Neural crest cell (in vitro differentiated cells): ENCODE results near the gene DDX39A. TPM values are rescaled to one million over a fixed set of nuclear protein-coding genes. Genes with fewer than 3 reads are reported as not detected.

Experiments
- DNase-seq: peaks from one replicate; pipeline ENCODE4 v3.0.0; 2021; ENCODE audit warnings: low read depth, mixed read lengths, low spot score
- H3K27ac Mint-ChIP-seq: one replicate; pipeline ENCODE4 v1.8.0; 2021; ENCODE audit warnings: mild to moderate bottlenecking, mixed read lengths; ENCODE audit not compliant: unreplicated experiment
- H3K27me3 Mint-ChIP-seq: 2 replicates; pipeline ENCODE4 v1.8.0; 2021; ENCODE audit warnings: low read depth, mild to moderate bottlenecking, mixed read lengths
- H3K36me3 Mint-ChIP-seq: 2 replicates; pipeline ENCODE4 v1.8.0; 2021; ENCODE audit warnings: low read depth, mild to moderate bottlenecking, mixed read lengths
- H3K4me1 Mint-ChIP-seq: 2 replicates; pipeline ENCODE4 v1.8.0; 2021; ENCODE audit warnings: mixed read lengths
- H3K4me3 Mint-ChIP-seq: one replicate; pipeline ENCODE4 v1.8.0; 2021; ENCODE audit warnings: mild to moderate bottlenecking, mixed read lengths
- H3K9me3 Mint-ChIP-seq: 2 replicates; pipeline ENCODE4 v1.8.0; 2021; ENCODE audit warnings: mixed read lengths
- total RNA-seq: library from RNA; stranded (reverse); gene quantifications from 2 replicates; pipeline ENCODE4 v1.2.1, GENCODE V29; 2021
- TF ChIP-seq, protein P1 (sequence below): fragments of 200-600 bp; sonication (generic); conservative IDR thresholded peaks from 2 replicates; pipeline ENCODE4 v1.5.0; 2021; ENCODE audit warnings: antibody characterized with exemption, mild to moderate bottlenecking

Gene DDX39A
- total RNA-seq, 1 donor from 2014 or later = 132 TPM

DNA sequence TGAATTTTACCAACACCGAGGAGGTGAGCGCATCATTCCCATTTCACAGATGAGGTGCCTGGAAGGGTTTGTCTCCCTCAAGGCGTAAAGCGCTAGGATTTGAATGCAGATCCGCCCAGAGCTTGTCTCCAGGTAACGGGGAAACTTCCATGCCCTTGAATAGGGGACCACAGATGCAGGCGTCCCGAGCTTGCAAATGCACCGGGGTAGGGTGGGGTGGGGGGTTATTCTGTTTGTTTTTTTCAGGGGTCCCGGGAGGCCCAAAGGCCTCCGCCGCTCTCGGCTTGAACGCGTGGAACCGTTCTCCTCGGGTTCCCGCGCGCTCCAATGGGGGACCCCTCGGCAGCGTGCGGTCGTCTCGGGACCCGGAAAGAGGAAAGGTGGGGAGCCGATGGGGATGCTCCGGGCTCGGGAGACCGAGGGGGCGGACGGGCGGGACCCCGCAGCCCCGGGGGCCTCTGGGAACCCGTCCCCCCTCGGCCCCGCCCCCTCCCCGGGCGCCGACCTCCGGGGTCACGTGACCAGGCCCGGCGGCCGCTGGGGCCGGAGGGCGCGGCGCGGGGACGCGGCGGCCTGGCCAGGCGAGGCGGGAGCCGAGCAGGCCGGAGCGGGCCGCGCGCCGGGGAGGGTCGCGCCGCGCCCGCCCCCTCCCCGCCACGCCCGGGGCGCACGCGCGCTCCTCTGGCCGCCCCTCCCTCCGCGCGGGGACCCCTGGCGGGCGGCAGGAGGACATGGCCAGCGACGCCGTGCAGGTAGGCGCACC lies 13.8 kb upstream of the DDX39A start, which contains the start of gene PKN1:
PKN1 (plus strand) TSS at position 516 of the 763 bp plus-strand sequence; CDS start at position 732, 216 bp downstream.
- Mint-ChIP-seq H3K36me3 (no peaks in the 10 kb centered on the region), H3K27ac (no peak within 1 kb of the TSS)

DNA sequence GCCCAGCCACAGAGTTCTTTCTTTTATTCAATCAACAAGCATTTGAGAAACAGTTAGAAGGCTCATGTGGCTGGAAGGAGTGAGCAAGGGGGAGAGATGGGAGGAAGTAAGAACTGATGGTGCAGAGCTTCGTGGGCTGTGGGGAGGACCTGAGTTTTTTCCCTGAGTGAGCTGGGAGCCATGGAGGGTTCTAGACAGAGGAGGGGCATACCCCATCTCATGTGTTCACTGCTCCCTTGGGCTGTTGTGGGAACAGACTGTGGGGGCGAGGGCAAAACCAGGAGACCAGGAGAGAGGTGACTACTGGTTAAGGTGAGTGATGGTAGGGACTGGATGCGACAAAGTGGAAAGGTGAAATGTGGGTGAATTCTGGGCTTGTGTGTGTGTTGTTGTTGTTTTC lies 11.6 kb upstream of the DDX39A start:
- H3K9me3 Mint-ChIP-seq = no peaks in the 10 kb centered on the region
- H3K4me1 Mint-ChIP-seq = peaks cover 14% of the 10 kb centered on the region
- peaks cover 20% of the 10 kb centered on the region for H3K27me3 Mint-ChIP-seq
- H3K4me3 Mint-ChIP-seq = peak overlapping the region; percentile 69
- no peak for DNase-seq
- TF ChIP-seq, protein P1, sequence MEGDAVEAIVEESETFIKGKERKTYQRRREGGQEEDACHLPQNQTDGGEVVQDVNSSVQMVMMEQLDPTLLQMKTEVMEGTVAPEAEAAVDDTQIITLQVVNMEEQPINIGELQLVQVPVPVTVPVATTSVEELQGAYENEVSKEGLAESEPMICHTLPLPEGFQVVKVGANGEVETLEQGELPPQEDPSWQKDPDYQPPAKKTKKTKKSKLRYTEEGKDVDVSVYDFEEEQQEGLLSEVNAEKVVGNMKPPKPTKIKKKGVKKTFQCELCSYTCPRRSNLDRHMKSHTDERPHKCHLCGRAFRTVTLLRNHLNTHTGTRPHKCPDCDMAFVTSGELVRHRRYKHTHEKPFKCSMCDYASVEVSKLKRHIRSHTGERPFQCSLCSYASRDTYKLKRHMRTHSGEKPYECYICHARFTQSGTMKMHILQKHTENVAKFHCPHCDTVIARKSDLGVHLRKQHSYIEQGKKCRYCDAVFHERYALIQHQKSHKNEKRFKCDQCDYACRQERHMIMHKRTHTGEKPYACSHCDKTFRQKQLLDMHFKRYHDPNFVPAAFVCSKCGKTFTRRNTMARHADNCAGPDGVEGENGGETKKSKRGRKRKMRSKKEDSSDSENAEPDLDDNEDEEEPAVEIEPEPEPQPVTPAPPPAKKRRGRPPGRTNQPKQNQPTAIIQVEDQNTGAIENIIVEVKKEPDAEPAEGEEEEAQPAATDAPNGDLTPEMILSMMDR = no peak
- no peak overlapping the region for H3K27ac Mint-ChIP-seq
- no peaks in the 10 kb centered on the region for H3K36me3 Mint-ChIP-seq

More for the DNA sequence above, 13.8 kb upstream of the DDX39A start, which contains the start of gene PKN1:
- peaks cover 14% of the 10 kb centered on the region for H3K4me1 Mint-ChIP-seq
- TF ChIP-seq, protein P1 = peak; percentile 35
- H3K9me3 Mint-ChIP-seq = no peaks in the 10 kb centered on the region
- peaks cover 17% of the 10 kb centered on the region for H3K27me3 Mint-ChIP-seq
- H3K4me3 Mint-ChIP-seq = peak within 1 kb of the TSS; percentile 92
- peak; percentile 66 for DNase-seq

DNA sequence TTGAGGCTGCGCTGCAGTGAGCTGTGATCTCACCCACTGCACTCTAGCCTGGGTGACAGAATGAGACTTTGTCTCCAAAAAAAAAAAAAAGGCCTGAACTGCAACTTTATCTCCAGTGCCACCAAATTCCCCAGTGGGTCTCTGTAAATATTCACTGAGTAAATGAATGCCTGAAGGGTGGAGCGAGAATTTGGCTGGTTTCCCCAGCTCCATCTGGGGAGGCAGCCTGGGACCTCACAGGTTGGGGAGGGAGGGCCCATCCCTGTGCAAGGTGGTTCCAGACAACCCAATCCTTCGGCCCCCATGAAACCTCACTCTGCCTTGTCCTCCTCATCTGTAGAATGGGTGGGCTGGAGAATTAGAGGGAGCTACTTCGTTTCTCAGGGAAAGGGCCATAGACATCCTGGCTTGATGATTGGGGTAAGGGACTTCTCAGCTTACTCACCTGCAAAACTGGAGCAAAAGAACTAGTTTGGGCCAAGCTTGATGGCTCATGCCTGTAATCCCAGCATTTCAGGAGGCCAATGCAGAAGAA lies 9.8 kb upstream of the DDX39A start:
- peaks cover 5% of the 10 kb centered on the region for H3K4me1 Mint-ChIP-seq
- H3K27me3 Mint-ChIP-seq = peaks cover 20% of the 10 kb centered on the region
- H3K4me3 Mint-ChIP-seq = peak overlapping the region; percentile 45
- H3K36me3 Mint-ChIP-seq = no peaks in the 10 kb centered on the region
- H3K9me3 Mint-ChIP-seq = no peaks in the 10 kb centered on the region
- TF ChIP-seq, protein P1 = no peak
- no peak for DNase-seq
- H3K27ac Mint-ChIP-seq = no peak overlapping the region

DNA sequence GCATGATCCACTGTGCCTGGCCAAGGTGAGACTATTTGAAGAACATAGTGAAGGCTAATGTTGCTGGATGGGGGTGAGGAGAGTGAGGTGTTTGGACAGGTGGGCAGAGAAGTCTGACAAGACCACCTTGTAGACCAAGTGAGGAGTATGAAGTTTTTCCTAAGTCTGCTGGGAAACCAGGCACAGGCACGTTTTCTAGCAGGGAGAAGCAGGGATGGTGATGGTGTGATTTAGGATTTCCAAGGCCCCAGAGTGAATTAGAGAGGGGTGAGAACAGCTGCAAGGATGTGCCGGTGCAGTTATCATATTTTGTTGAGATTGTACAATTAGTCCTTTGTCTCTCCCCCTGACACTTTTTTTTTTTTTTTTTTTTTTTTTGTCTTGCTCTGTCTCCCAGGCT lies 8.3 kb upstream of the DDX39A start:
- Mint-ChIP-seq H3K27me3 (peaks cover 22% of the 10 kb centered on the region), H3K36me3 (no peaks in the 10 kb centered on the region), H3K4me3 (peak overlapping the region; percentile 41), H3K27ac (no peak overlapping the region), H3K9me3 (no peaks in the 10 kb centered on the region), H3K4me1 (peaks cover 5% of the 10 kb centered on the region)
- TF ChIP-seq, protein P1 = no peak
- no peak for DNase-seq

DNA sequence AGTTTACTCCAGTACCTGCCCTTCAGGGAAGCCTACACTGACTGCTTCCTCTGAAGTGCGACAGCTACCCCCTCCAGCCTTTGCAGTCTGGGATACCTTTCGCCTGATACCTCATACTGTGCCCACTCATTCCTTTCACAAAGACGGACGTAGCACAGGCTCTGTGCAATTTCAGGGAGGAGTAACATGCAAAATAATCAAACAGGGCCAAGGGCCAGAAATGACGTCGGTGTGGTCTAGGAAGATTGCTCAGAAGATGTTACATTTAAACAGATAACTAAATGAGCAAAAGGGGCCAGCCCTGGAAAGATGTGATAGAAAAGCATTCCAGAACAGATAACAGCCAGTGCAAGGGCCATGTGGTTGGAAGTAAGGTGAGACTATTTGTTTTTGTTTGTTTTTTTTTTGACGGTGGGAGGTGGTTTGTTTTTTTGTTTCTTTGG lies 6.6 kb upstream of the DDX39A start:
- H3K27ac Mint-ChIP-seq = no peak overlapping the region
- no peak for DNase-seq
- TF ChIP-seq, protein P1 = no peak
- H3K27me3 Mint-ChIP-seq = peaks cover 12% of the 10 kb centered on the region
- H3K36me3 Mint-ChIP-seq = no peaks in the 10 kb centered on the region
- no peaks in the 10 kb centered on the region for H3K9me3 Mint-ChIP-seq
- H3K4me1 Mint-ChIP-seq = peaks cover 5% of the 10 kb centered on the region
- H3K4me3 Mint-ChIP-seq = no peak overlapping the region
